Activated effector memory CD4-positive, alpha-beta T cell treated with anti-CD3 and anti-CD28 coated beads, Interleukin-2, amount 50 U/mL, for 16 hours (primary cell): ENCODE measurements around the gene ZP1.
A peak's percentile ranks its signal among the peaks of the same experiment; 100 is the strongest.

Experiments used
- DNase-seq: peaks from one replicate; pipeline ENCODE4 v3.0.0-alpha.2; 2020

ZP1 gene

GRCh38 chr11:60912223-60912850 lies 45.0 kb downstream of the ZP1 start:
- DNase-seq, result peak; percentile 62

- peak; percentile 50 for DNase-seq
Measured at GRCh38 chr11:60912851-60913528, 45.6 kb downstream of the ZP1 start.

GRCh38 chr11:60913793-60914632 lies 46.7 kb downstream of the ZP1 start, which contains the start of gene TMEM109:
TSS of gene TMEM109 (plus strand) at chr11:60914158. CDS start at chr11:60919694, 5,536 bp downstream.
- peak; percentile 95 for DNase-seq

GRCh38 chr11:60914633-60915247 lies 47.4 kb downstream of the ZP1 start:
- DNase-seq, result no peak

GRCh38 chr11:60915248-60915914 lies 48.0 kb downstream of the ZP1 start:
- peak; percentile 89 for DNase-seq

GRCh38 chr11:60916669-60917206 lies 49.4 kb downstream of the ZP1 start:
- DNase-seq, result peak; percentile 50

- DNase-seq, result no peak
Measured at GRCh38 chr11:60917267-60917666, 49.9 kb downstream of the ZP1 start.

GRCh38 chr11:60918251-60918938 lies 51.1 kb downstream of the ZP1 start:
- DNase-seq, result no peak

- DNase-seq, result no peak
Measured at GRCh38 chr11:60918939-60919265, 51.6 kb downstream of the ZP1 start.

- no peak for DNase-seq
Measured at GRCh38 chr11:60919320-60919719, 52.0 kb downstream of the ZP1 start.

GRCh38 chr11:60919956-60920355 lies 52.6 kb downstream of the ZP1 start:
- DNase-seq, result no peak

GRCh38 chr11:60921259-60921658 lies 53.9 kb downstream of the ZP1 start:
- no peak for DNase-seq

GRCh38 chr11:60921777-60922335 lies 54.5 kb downstream of the ZP1 start:
- DNase-seq, result no peak

- no peak for DNase-seq
Measured at GRCh38 chr11:60922906-60923305, 55.6 kb downstream of the ZP1 start.

- no peak for DNase-seq
Measured at GRCh38 chr11:60923326-60923725, 56.0 kb downstream of the ZP1 start.

- DNase-seq, result no peak
Measured at GRCh38 chr11:60923800-60924109, 56.4 kb downstream of the ZP1 start.

GRCh38 chr11:60924110-60924905 lies 57.0 kb downstream of the ZP1 start, which contains the start of gene TMEM132A:
TSS of gene TMEM132A (plus strand) at chr11:60924460. CDS start at chr11:60924634, 174 bp downstream.
- no peak for DNase-seq
